ENCODE data around the gene NEDD4L.

The NEDD4L gene

GRCh38 chr18:58338961-58339592 lies 295.1 kb downstream of the NEDD4L start:
- H3K4me3 ChIP-seq (ENCODE audit: low read depth, low read length) = no peak overlapping the region
- DNase-seq (ENCODE audit: low read depth) = peak; percentile 18
- in situ Hi-C loops (cut with HindIII; ENCODE audit: low sequenced_read_pairs) = no loop called here
- no peak for TF ChIP-seq CTCF (IDR thresholded peaks at IDR 0.05; ENCODE audit: low read depth, low read length, missing control alignments)

GRCh38 chr18:58339890-58340289 lies 295.9 kb downstream of the NEDD4L start:
- no peak for TF ChIP-seq CTCF (IDR thresholded peaks at IDR 0.05; ENCODE audit: low read depth, low read length, missing control alignments)
- in situ Hi-C loops (cut with HindIII; ENCODE audit: low sequenced_read_pairs) = no loop called here
- DNase-seq (ENCODE audit: low read depth) = no peak
- H3K4me3 ChIP-seq (ENCODE audit: low read depth, low read length) = no peak overlapping the region

GRCh38 chr18:58341916-58342315 lies 297.9 kb downstream of the NEDD4L start:
- TF ChIP-seq CTCF (IDR thresholded peaks at IDR 0.05; ENCODE audit: low read depth, low read length, missing control alignments) = no peak
- no peak for DNase-seq (ENCODE audit: low read depth)
- in situ Hi-C loops (cut with HindIII; ENCODE audit: low sequenced_read_pairs) = no loop called here
- H3K4me3 ChIP-seq (ENCODE audit: low read depth, low read length) = no peak overlapping the region

- no peak overlapping the region for H3K4me3 ChIP-seq (ENCODE audit: low read depth, low read length)
- no peak for DNase-seq (ENCODE audit: low read depth)
- TF ChIP-seq CTCF (IDR thresholded peaks at IDR 0.05; ENCODE audit: low read depth, low read length, missing control alignments) = no peak
- in situ Hi-C loops (cut with HindIII; ENCODE audit: low sequenced_read_pairs) = no loop called here
These were observed 300.1 kb downstream of the NEDD4L start for GRCh38 chr18:58344080-58344670.

- no peak for DNase-seq (ENCODE audit: low read depth)
- TF ChIP-seq CTCF (IDR thresholded peaks at IDR 0.05; ENCODE audit: low read depth, low read length, missing control alignments) = no peak
- in situ Hi-C loops (cut with HindIII; ENCODE audit: low sequenced_read_pairs) = no loop called here
These were observed 300.9 kb downstream of the NEDD4L start for GRCh38 chr18:58344861-58345463.

GRCh38 chr18:58345875-58346274 lies 301.8 kb downstream of the NEDD4L start:
- in situ Hi-C loops (cut with HindIII; ENCODE audit: low sequenced_read_pairs) = no loop called here
- TF ChIP-seq CTCF (IDR thresholded peaks at IDR 0.05; ENCODE audit: low read depth, low read length, missing control alignments) = no peak
- no peak for DNase-seq (ENCODE audit: low read depth)
- H3K4me3 ChIP-seq (ENCODE audit: low read depth, low read length) = no peak overlapping the region

More at GRCh38 chr18:58344861-58345463, 300.9 kb downstream of the NEDD4L start:
- H3K4me3 ChIP-seq (ENCODE audit: low read depth, low read length) = no peak overlapping the region

All from astrocyte of the cerebellum (primary cell).